Activated CD4-positive, CD25-positive, alpha-beta regulatory T cell treated with anti-CD3 and anti-CD28 coated beads, Interleukin-2, amount 50 U/mL, for 72 hours (primary cell): ENCODE measurements around the gene BAIAP2.

Experiments used
- DNase-seq: peaks from one replicate; pipeline ENCODE4 v3.0.0; 2021

BAIAP2 gene

DNA sequence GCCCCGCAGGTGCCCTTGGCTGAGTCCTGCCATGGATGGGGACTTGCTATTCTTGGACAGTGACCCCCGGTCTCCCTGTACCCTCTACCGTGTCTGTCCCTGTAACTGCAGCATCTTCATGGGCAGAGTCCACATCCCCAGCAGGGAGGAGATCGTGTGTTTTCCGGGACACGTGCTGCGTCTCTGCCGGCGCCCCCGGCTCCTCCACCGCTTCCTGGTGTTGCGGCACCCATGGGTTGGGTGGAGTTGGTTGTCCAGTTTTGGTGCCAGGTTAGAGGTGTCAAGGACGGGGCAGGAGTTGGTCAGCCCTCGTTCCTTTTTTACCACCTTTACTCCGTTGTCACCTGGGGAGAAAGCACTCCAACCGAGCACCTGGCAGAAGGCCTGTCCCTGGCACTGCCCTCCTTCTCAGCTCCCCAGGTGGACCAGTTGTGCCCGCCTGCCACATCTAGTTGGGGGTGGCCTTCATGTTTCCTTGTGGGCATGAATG is 20.0 kb downstream of the BAIAP2 start:
- DNase-seq, result no peak

DNA sequence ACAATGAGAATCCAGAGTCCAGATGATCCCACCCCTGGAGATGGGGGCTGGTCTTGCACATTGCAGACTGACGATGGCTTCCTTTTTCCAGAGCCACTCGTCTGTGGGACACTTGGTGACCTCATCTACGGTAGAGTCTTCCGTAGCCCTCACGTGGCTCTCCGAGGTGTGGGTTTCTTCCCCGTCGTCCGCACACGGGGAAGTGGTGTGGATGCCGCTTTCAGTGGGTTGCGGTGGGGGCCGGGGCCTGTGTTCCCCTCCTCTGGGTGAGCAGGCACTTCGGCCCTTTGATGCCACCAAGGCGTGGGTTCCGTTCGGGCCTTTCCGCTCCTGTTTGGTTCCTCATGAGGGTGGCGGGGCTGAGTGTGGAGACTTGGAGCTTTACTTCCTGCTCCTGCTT is 21.4 kb downstream of the BAIAP2 start:
- DNase-seq, result no peak

DNA sequence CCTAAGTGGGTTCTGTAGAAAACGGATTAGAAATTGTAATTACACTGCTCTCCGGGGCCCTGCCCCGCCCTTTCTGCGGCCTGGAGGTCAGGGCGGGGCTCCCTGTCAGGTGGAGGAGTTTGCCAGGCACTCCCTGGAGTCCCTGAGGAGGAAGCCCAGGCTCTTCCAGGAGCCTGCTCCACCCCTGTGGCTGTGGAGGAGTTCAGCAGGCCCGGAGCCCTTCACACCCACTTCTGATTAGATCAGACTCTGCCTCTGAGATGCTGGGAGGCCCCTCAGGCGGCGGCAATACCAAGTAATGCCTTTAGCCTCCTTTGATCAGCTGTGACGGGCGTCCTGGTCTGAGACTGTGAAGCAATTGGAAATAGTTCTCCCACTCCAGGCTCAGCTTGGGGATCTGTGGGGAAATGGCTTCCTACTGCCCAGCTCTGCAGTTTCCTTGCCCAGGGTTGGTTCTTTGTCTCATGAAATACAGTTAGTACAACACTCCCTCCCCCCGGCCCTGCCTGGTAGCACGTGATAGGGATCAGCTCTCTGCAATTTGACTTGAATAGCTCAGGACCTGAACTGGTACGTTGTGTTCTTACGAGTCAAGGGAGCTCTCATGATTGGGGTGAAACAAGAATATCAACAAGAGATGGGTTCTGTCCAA is 22.3 kb downstream of the BAIAP2 start:
- DNase-seq, result no peak

DNA sequence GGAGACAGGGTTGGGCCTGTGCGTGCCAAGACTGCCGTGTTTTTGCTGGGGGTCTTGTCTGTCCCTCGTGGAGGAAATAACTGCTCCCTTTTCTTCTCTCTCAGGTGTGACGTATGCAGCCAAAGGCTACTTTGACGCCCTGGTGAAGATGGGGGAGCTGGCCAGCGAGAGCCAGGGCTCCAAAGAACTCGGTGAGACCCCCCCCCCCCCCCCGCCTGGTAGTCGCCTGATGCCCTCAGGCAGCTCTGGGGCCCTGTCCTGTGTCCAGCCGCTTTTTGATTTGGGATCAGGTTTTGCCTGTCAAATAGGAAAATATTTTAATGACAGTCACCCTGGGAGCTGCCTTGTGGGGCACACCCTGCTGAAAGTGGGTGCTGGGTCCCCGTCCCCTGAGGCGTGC is 22.8 kb downstream of the BAIAP2 start:
- no peak for DNase-seq

DNA sequence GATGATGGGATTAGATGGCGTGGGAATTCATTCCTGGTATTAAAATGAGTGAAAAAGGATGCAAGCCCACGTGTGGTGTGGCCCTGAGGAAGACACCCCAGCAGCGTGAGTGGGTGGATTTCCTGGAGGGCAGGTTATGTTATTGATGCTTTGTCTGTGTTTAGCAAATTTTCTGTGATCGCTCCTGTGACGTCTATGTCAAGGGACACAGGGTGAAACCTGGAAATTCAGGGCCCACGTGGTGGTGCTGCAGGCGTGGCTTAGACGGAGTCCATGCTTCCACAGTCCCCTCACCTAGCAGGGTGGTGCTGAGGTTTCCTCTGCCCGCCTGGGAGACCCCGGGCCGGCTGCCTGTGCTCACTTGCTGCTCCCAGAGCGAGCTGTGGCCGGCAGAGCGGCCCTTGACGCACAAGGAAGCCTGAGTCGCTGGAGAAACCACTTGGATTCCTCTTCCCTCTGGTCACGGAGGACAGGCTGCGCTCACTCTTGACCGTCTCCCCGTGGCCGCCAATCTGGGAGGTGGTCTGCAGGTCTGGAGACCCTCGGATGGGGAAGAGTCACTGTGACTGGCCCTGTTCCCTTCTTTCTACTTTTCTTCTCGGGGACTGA is 23.4 kb downstream of the BAIAP2 start:
- no peak for DNase-seq

DNA sequence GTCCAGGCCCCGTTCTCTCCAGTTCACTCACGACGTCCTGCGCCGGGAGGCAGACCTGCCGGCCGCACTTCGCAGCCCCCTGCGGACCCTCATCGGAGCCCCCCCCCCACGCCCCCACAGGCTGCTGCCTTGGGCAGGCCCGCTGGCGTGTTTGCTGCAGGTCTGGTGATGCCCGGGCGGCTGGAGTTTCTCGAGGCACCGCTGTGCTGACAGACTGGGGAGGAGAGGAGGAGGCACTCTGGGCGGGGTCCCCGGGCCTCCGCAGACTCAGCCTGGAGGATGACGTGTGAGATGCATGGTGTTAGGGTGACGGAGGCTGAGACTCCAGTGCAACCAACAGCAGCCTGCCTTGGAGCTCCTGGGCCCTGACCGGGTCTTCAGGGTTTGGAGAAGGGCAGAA is 24.1 kb downstream of the BAIAP2 start:
- DNase-seq, result no peak

DNA sequence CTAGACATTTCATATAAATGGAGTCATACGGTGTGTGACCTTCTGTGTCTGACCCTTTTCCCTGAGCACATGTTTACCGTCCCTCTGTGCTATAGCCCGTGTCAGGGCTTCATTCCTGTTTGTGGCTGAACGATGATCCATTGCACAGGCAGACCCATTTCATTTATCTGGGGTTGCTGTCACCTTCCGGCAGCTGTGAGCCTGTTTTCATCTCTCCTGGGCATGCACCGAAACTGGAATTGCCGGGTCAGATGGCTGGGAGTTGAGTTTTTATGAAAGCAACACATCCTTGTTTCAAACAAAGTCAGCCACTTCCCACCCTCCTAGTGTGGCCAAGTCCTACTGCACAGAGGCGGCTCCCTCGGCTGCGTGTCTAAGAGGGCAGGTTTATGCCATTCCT is 25.5 kb downstream of the BAIAP2 start:
- DNase-seq, result no peak

DNA sequence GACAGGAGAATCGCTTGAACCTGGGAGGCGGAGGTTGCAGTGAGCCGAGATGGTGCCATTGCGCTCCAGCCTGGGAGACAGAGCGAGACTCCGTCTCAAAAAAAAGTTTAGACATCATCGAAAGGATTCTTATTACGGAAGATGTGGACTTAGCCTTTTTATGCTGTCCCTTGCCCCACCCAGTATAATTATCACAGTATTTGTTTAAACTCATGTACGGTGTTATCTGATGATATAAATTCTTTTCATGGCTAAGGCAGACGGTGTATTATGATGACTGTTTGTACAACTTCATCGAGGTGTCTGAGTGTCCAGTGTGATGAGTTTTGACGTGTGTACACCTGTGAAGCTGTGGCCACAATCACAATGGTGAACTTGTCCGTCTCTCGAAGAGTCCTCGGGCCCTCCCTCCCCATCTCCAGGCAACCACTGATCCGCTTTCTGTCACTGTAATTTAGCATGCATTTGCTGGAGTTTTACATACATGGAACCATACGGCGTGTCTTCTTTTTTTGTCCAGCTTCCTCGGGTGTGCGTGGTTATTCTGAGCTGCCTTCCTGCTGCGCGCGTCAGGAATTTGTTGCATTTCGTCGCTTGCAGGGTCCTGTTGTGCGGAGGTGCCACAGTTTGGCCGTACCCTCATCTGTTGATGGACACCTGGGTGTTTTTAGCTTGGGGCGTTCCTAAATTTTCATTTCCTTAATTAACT is 26.2 kb downstream of the BAIAP2 start:
- no peak for DNase-seq

DNA sequence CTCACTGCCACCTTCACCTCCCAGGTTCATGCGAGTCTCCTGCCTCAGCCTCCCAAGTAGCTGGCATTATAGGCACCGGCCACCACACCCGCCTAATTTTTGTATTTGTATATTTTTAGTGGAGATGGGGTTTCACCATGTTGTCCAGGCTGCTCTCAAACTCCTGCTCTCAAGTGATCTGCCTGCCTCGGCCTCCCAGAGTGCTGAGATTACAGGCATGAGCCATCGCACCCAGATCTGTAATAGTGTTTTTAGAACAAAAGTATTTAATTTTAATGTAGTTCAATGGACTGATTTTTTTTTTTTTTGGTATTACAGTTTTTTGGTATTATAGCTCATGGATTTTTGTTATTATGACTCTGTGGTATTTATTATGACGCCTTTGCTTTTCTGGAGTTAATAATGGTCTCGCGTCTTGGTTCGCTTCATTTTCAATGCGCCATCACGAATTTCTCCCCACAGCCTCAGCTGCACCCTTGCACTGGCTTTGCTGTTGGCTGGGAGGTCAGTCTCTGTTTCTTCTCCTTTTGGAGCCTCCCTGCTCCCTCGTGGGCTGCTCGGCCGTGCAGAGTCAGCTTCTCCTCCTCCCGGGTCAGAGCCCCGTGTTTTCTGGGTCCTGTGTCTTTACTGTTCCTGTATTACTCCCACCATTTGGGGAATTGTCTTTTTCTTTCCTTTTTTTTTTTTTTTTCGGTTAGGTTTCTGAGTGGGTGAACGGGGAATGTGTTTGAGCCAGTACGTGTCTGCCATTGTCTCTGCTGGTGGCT is 27.2 kb downstream of the BAIAP2 start:
- no peak for DNase-seq

DNA sequence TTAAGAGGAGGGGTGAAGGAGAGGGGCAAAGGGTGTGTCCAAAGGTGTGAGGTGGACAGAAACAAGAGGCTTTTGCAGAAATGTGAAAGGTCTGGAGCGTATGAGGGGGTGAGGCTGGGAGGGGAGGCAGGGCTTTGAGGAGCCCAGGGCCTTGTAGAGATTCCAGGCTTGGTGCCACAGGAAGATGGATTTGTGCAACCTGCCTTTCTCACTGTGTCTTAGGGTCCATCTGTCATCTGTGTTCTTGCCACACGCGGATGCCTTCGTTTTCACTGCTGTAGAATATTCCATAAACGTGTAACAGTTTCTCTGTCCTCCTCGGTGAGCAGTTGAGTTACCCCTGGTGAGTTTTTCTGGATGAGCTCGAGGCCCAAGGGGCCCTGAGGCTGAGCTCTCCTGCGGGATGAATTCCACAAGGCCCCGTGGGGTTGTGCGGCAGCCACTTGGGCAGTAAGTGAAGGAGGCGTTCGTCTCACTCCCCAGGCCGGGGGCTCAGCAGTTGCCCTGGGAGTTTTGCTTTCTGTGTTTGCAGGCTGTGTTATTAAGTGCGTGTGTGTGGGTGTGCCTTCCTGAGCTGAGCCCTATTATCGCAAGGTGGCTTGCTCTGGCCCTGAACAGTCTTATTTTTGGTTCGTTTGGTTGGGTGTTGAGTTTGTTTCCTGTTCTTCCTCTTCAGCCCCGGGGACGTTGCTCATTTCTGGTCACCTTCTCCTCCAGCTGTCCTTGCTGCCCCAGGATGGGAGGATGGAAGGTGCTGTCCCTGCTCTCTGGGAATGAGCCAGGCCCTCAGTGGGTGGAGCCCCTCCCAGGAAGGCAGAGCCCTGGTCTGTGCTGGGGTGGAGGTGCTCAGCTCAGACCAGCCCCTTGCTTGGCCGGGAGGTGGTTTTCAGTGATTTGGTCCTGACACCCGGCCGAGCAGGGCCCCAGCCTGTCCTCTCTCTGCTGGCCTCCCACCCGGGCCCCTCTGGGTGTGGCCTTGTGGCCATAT is 28.4 kb downstream of the BAIAP2 start:
- no peak for DNase-seq

DNA sequence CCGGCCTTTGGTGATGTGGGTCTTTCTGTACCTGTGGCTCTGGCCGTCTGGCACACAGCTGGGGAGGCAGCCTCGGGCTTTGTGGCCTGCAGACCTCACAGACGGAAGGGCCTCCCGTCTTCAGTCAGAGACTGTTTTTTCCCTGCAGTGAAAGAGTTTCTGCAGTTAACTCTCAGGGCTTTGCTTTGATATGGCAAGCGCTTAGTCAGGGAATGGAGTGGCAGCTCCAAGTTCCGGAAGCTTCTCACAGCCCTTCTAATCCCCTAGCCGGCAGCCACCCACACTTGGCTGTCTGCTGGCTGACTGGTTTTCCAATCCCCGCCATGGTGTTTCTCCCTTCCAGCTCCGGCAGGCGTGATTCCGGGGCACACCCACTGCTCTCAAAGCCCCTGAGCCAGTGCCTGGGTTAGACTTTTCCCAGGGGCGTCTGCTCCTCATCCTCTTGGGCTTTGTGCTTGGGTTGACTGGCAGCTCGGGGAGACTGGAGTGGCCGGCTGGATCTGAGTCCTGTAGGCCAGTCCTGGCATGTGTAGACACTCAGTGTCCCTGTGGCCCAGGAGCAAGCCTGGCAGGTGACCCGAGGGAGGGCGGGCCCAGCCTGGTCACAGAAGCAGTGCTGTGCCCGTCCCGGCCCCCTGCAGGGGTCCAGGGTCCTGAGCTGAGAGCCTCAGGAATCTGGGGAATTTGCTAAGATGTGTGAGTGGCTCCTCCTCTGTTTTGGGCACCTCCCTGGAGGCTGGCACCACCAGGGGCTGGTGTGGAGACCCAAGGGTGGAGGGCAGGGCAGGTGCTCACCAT is 29.9 kb downstream of the BAIAP2 start:
- no peak for DNase-seq

DNA sequence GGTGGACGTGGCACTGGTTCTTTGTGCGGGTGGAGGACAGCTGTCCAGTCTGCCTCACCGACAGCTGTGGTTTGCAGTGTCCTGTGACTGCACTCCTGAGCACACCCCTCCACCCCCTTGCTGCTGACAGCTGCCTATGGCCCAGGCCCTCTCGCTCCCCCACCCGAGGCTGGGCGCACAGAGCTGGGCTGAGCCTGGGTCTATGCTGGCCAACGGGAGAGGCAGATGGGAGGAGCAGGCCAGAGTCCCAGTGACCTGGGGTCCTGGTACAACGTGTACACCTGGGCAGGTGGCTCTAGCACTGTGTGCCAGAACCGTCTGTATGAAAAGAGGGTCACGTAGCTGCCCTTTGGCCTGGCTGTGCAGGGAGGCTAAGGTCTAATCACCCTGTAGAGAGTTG is 30.5 kb downstream of the BAIAP2 start:
- no peak for DNase-seq

DNA sequence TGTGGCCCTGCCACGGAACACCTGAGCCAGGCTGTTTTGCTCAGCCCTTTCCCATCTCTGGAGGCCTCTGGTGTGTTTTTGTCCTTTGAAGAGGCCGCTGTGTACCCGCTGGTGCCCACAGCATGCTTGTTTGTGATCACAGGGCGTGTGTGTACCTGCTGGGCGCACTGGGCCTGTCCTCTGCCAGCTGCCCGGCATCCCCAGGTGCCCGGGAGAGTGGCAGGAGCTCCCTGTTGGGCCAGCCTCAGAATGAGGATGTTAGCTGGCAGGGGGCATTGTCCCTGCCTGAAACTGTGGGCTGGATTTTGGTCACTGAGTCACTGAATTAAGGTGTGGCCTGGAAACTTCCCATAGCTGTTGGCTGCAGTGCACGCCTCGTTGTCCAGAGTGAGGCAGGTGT is 31.1 kb downstream of the BAIAP2 start:
- DNase-seq, result no peak

DNA sequence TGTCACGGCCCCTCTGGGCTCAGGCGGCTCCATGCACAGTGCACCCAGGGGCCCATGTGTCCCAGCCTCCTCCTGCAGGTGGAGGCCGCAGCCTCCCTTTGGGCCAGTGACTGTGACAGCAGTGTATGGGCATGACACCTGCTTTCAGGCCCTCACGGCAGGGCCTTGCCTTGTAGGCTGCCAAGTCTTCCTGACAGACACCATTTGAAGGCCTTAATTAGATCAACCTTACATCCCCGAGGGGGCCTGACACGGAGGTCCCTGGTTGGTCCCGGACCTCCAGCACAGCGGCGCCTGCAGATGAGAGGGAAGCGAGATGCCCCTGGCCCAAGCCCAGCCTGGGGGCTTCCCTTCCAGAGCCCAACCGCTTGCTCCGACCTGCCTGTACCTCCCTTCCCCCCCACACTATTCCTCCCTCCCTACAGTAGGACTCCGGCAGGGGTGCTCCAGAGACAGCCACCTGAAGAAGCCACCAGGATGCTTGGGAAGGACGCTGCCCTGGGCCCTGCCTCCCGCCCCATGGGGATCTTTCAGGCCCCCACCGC is 31.9 kb downstream of the BAIAP2 start:
- DNase-seq, result no peak

DNA sequence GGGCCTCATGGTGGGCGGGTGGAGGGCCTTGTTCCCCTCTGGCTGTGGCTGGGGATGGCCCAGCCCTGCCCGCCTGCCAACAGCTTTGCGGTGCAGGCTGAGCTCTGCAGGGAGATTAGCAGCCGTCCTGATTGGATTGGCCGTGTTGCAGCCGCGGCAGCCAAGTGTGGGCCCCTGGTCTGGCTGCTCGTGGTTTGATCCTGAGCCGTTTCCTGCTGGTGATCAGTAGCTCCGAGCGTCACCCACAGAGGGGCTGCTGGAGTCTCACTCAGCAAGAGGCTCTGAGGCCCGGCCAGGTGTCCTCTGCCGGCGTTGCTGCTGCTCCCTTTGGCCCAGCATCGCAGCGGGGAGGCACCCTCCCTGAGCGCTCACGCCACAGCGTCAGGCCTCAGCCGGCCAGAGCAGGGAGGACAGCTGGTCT is 32.5 kb downstream of the BAIAP2 start:
- DNase-seq, result no peak

DNA sequence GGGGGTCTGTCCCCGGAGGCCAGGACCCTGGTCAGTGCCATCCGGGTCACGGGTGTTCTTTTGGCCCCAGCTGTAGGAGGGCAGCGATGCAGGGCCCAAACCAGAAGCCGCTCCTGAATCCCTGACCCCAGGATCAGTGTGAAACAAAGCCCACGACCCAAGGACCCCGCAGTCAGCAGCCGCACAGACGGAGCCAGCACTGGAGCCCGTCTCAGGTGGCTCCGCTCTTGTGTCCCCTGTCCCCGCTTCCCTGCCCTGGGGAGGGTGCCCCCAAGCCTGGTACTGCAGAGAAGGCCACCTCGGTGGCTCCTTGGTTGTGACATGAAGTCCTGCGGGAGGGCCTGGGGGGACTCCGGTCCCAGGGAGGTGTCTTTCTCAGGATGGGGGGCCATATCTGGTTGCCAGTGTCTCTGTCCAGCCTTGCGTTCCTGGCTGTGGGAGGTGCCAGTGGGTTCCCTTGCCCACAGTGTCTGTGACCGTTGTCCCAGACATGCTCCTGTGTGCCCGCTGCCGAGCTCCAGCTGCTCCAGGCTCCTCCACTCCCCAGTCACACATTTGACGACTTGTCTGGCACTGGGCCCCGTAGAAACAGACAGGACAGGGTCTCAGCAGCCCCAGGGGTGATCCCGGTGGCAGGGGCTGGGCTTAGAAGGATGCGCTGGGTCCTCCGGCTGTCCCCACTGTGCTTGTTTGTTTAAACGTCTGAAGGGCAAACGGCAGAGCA is 33.6 kb downstream of the BAIAP2 start:
- DNase-seq, result no peak

DNA sequence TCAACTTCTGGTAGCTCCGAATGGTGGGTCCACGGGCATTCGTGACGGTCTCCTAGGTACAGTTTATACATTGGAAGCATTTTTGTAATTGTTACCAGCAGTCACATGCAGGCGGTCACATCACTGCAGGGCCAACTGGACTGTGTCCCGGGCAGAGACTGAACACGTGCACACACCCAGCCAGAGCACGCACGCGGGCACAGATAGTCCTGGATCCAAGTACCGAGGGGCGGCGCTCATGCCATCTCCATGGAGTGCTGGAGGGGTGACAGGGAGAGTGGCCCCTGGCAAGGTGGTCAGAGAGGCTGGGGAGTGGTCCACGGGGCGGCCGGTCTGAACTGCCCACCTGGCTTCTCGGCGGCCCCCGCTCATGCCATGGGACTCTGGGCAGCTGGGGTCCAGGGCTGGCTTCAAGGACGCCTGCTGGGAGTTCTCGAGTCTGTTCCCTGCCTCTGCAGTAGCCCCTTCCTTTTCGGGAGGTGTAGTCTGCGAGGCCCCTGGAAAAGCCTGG is 34.2 kb downstream of the BAIAP2 start:
- DNase-seq, result no peak

DNA sequence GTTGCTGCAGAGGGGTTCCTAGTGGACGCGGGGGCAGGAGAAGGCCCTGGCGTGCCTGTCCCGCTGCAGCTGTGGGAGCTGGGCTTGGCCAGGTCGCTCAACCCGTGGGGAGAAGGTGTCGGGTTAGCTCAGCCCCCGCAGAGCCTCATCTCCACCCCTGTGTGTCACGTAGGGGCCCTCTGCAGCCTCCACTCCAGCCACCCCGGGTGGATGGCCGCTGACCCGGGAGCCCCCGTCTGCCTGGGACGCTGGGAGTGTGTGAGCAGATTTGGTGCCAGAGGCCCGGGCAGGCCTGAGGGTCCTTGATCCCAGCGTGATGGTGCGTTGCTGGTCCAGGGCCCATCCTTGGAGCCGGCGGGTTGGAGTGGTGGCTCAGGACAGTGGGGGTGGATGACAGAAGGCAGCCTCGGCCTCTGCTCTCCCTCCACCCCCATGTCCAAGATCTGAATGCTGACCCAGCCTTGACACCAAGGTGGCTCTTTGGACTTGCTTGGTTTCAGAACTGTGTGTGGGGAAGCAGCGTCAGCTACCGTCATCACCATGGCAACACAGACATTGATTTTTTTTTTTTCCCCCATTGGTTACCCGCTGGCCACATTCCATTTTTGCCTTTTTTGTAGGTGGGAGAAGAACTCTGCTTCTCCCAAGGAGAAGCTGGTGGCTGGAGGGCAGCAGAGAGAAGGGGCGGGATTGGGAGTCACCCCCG is 35.7 kb downstream of the BAIAP2 start:
- DNase-seq, result no peak
